Left lung (tissue), 4 donors: ENCODE measurements around the gene RMP24.

Source experiments
- ATAC-seq: fragments of 200-7000 bp; cut with Tn5 transposase; one replicate; pipeline ENCODE4 v1.9.1; 2020; ENCODE audit warnings: moderate library complexity
- DNase-seq, 4 donors: peaks; one replicate each; pipeline ENCODE4 v3.0.0-alpha.2; 2013 to 2020
- H3K27ac ChIP-seq, 2 donors: fragments of 200-600 bp; sonication (generic) in 1 of 2; one replicate each; pipeline versions ENCODE4 v1.5.0 to v1.8.0; 2020 to 2021
- H3K27me3 ChIP-seq, 2 donors: fragments of 200-600 bp; sonication (generic) in 1 of 2; one replicate each; pipeline versions ENCODE4 v1.5.0 to v1.8.0; 2020 to 2021
- H3K36me3 ChIP-seq, 2 donors: fragments of 200-600 bp; sonication (generic) in 1 of 2; one replicate each; pipeline versions ENCODE4 v1.5.0 to v1.8.0; 2020 to 2021
- H3K4me1 ChIP-seq, 2 donors: fragments of 200-600 bp; one replicate each; pipeline ENCODE4 v1.8.0; 2021
- H3K4me3 ChIP-seq, 2 donors: fragments of 200-600 bp; sonication (generic) in 1 of 2; one replicate each; pipeline versions ENCODE4 v1.5.0 to v1.8.0; 2020 to 2021; ENCODE audit warnings: mild to moderate bottlenecking in 1 of 2
- H3K9me3 ChIP-seq, 2 donors: fragments of 200-600 bp; sonication (generic) in 1 of 2; one replicate each; pipeline versions ENCODE4 v1.5.0 to v1.8.0; 2020 to 2021
- CTCF ChIP-seq, 2 donors: fragments of 200-600 bp; sonication (generic) in 1 of 2; IDR thresholded peaks; one replicate each; pipeline versions ENCODE4 v1.5.0 to v1.8.0; 2021; ENCODE audit warnings: antibody characterized with exemption in 2 of 2
- intact Hi-C, 2 donors: fragments of 100-400 bp; cut with DNase I; formaldehyde crosslinking; loops; one replicate each; pipeline versions ENCODE4 v1.11.2 to v1.14.2; 2022
- donor health status: DM: no; HTN: yes; CAD: no.
- donor health status: DM: no; HTN: no; CAD: no.

Gene RMP24

GRCh38 chr18:35949090-35949489 lies 23.4 kb upstream of the RMP24 start:
- peaks cover 0 to 10% of the 10 kb centered on the region in 2 donors for H3K27me3 ChIP-seq

GRCh38 chr18:35949903-35950627 lies 22.4 kb upstream of the RMP24 start:
- TF ChIP-seq CTCF (IDR thresholded peaks at IDR 0.05), result peak; percentile 92 to 97
- Histone ChIP-seq H3K27ac (no peak overlapping the region), H3K4me3 (peak overlapping the region; percentile 31 to 47), H3K4me1 (peaks cover 0 to 6% of the 10 kb centered on the region in 2 donors), H3K36me3 (no peaks in the 10 kb centered on the region), H3K9me3 (no peaks in the 10 kb centered on the region), H3K27me3 (peaks cover 0 to 10% of the 10 kb centered on the region in 2 donors)
- DNase-seq, result peak; percentile 41 to 85 (median 71)
- ATAC-seq, result peak; percentile 97
- intact Hi-C loops, result loop anchor here in 1 of 2 donors (5.0 to 10.0 kb wide), 2 partner anchors 193 to 565 kb away; no protein-coding TSS in a partner anchor

More at GRCh38 chr18:35949090-35949489, 23.4 kb upstream of the RMP24 start:
- H3K4me1 ChIP-seq, result peaks cover 0 to 6% of the 10 kb centered on the region in 2 donors
- H3K4me3 ChIP-seq, result no peak overlapping the region
- no peak overlapping the region for H3K27ac ChIP-seq
- TF ChIP-seq CTCF (IDR thresholded peaks at IDR 0.05), result no peak
- DNase-seq (no peak), ATAC-seq (no peak)
- intact Hi-C loops, result loop anchor here in 1 of 2 donors (10.0 kb wide), 1 partner anchor 564 kb away; no protein-coding TSS in a partner anchor
- no peaks in the 10 kb centered on the region for H3K36me3 ChIP-seq
- no peaks in the 10 kb centered on the region for H3K9me3 ChIP-seq

- no peak for TF ChIP-seq CTCF (IDR thresholded peaks at IDR 0.05)
- DNase-seq (no peak), ATAC-seq (no peak)
- Histone ChIP-seq H3K27ac (no peak overlapping the region), H3K4me3 (peak overlapping the region; percentile 31 to 47), H3K36me3 (no peaks in the 10 kb centered on the region), H3K9me3 (no peaks in the 10 kb centered on the region), H3K4me1 (peaks cover 0 to 6% of the 10 kb centered on the region in 2 donors), H3K27me3 (peaks cover 0 to 10% of the 10 kb centered on the region in 2 donors)
- intact Hi-C loops, result loop anchor here in 1 of 2 donors (5.0 kb wide), 1 partner anchor 193 kb away; no protein-coding TSS in a partner anchor
Observed at GRCh38 chr18:35950628-35950982, 21.9 kb upstream of the RMP24 start.

- H3K4me1 ChIP-seq, result peaks cover 0 to 6% of the 10 kb centered on the region in 2 donors
- H3K4me3 ChIP-seq, result no peak overlapping the region
- no peak for TF ChIP-seq CTCF (IDR thresholded peaks at IDR 0.05)
- DNase-seq (no peak), ATAC-seq (no peak)
- intact Hi-C loops, result loop anchor here in 1 of 2 donors (5.0 kb wide), 1 partner anchor 196 kb away; no protein-coding TSS in a partner anchor
- no peaks in the 10 kb centered on the region for H3K9me3 ChIP-seq
- peaks cover 0 to 17% of the 10 kb centered on the region in 2 donors for H3K27me3 ChIP-seq
- no peak overlapping the region for H3K27ac ChIP-seq
- no peaks in the 10 kb centered on the region for H3K36me3 ChIP-seq
Observed at GRCh38 chr18:35953688-35954087, 18.8 kb upstream of the RMP24 start.

GRCh38 chr18:35956226-35956625 lies 16.3 kb upstream of the RMP24 start:
- DNase-seq, result no peak
- ATAC-seq, result no peak
- Histone ChIP-seq H3K27me3 (peaks cover 0 to 7% of the 10 kb centered on the region in 2 donors), H3K27ac (no peak overlapping the region), H3K36me3 (no peaks in the 10 kb centered on the region), H3K4me3 (no peak overlapping the region), H3K4me1 (no peaks in the 10 kb centered on the region), H3K9me3 (peaks cover 0 to 5% of the 10 kb centered on the region in 2 donors)
- TF ChIP-seq CTCF (IDR thresholded peaks at IDR 0.05), result no peak
- intact Hi-C loops, result no loop called here
